WTC11 (cell line): Measurements from ENCODE around the gene SFTA2. TPM values are rescaled to one million over a fixed set of nuclear protein-coding genes. Genes with fewer than 3 reads are reported as not detected.
A peak's percentile ranks its signal among the peaks of the same experiment; 100 is the strongest.

Experiments
- ATAC-seq: fragments of 200-7000 bp; cut with Tn5 transposase; 2 replicates; pipeline ENCODE4 v1.10.0; 2021; ENCODE audit warnings: mild to moderate bottlenecking, moderate library complexity
- CTCF ChIA-PET: fragments of 300-600 bp; sonication (Branson Sonifier 250); formaldehyde crosslinking; loops from one replicate; lab custom pipeline; 2021; ENCODE audit warnings: antibody characterized with exemption; lab: Charles Lee
- POLR2A ChIA-PET: fragments of 350-600 bp; sonication (Branson Sonifier 250); formaldehyde crosslinking; loops from one replicate; lab custom pipeline; 2021; ENCODE audit warnings: antibody characterized with exemption; lab: Charles Lee
- DNase-seq: peaks from one replicate; pipeline ENCODE4 v3.0.0; 2021; ENCODE audit warnings: low spot score
- H3K27ac Mint-ChIP-seq: 2 replicates; pipeline ENCODE4 v1.8.0; 2021; ENCODE audit warnings: mixed read lengths
- H3K27me3 Mint-ChIP-seq: 2 replicates; pipeline ENCODE4 v1.8.0; 2021; ENCODE audit warnings: low read depth, mild to moderate bottlenecking, moderate library complexity, mixed read lengths
- H3K36me3 Mint-ChIP-seq: 2 replicates; pipeline ENCODE4 v1.8.0; 2021; ENCODE audit warnings: mixed read lengths
- H3K4me1 Mint-ChIP-seq: 2 replicates; pipeline ENCODE4 v1.8.0; 2022; ENCODE audit warnings: mixed read lengths
- H3K4me3 Mint-ChIP-seq: 2 replicates; pipeline ENCODE4 v1.8.0; 2021; ENCODE audit warnings: mild to moderate bottlenecking, moderate library complexity, mixed read lengths
- H3K9me3 Mint-ChIP-seq: 2 replicates; pipeline ENCODE4 v1.8.0; 2021; ENCODE audit warnings: mixed read lengths
- ARID4B ChIP-seq: sonication (generic); formaldehyde crosslinking; IDR thresholded peaks from 2 replicates; pipeline ENCODE4 v1.8.0; 2023; ENCODE audit warnings: missing genetic modification reagents, mild to moderate bottlenecking, borderline replicate concordance
- ATF1 ChIP-seq: sonication (generic); formaldehyde crosslinking; IDR thresholded peaks from 2 replicates; pipeline ENCODE4 v1.8.1; 2023; ENCODE audit warnings: mild to moderate bottlenecking, moderate library complexity, missing genetic modification reagents
- ATF3 ChIP-seq: sonication (generic); formaldehyde crosslinking; conservative IDR thresholded peaks from 2 replicates; pipeline ENCODE4 v1.8.1; 2022; ENCODE audit warnings: mild to moderate bottlenecking, missing genetic modification reagents
- CDX4 ChIP-seq: fragments of 250-450 bp; sonication (Bioruptor Pico); IDR thresholded peaks from 2 replicates; pipeline ENCODE4 v1.9.0; 2021; ENCODE audit warnings: moderate library complexity, mild to moderate bottlenecking, inconsistent platforms, borderline replicate concordance
- E2F5 ChIP-seq: sonication (generic); formaldehyde crosslinking; IDR thresholded peaks from 2 replicates; pipeline ENCODE4 v1.8.1; 2022; ENCODE audit warnings: mild to moderate bottlenecking, moderate library complexity, missing genetic modification reagents
- ELF4 ChIP-seq: sonication (generic); formaldehyde crosslinking; IDR thresholded peaks from 2 replicates; pipeline ENCODE4 v1.8.1; 2022; ENCODE audit warnings: low read depth, mild to moderate bottlenecking, moderate library complexity, missing genetic modification reagents
- ESRRA ChIP-seq: sonication (generic); formaldehyde crosslinking; IDR thresholded peaks from 2 replicates; pipeline ENCODE4 v1.8.1; 2022; ENCODE audit warnings: mild to moderate bottlenecking, missing genetic modification reagents, borderline replicate concordance
- GTF2I ChIP-seq: fragments of 250-450 bp; sonication (Bioruptor Pico); conservative IDR thresholded peaks from 2 replicates; pipeline ENCODE4 v1.4.0; 2021; ENCODE audit warnings: mild to moderate bottlenecking
- IRF2 ChIP-seq: sonication (generic); formaldehyde crosslinking; IDR thresholded peaks from 2 replicates; pipeline ENCODE4 v1.8.0; 2022; ENCODE audit warnings: low read depth, missing genetic modification reagents, borderline replicate concordance
- PRDM15 ChIP-seq: sonication (generic); formaldehyde crosslinking; IDR thresholded peaks from 2 replicates; pipeline ENCODE4 v1.8.0; 2022; ENCODE audit warnings: missing genetic modification reagents
- SOX15 ChIP-seq: fragments of 250-450 bp; sonication (Bioruptor Pico); IDR thresholded peaks from 2 replicates; pipeline ENCODE4 v1.9.0; 2021; ENCODE audit warnings: mild to moderate bottlenecking
- SP1 ChIP-seq: sonication (generic); formaldehyde crosslinking; conservative IDR thresholded peaks from 2 replicates; pipeline ENCODE4 v1.8.1; 2022; ENCODE audit warnings: missing genetic modification reagents
- ZSCAN18 ChIP-seq: fragments of 250-450 bp; sonication (Bioruptor Pico); IDR thresholded peaks from 2 replicates; pipeline ENCODE4 v2.1.2; 2022; ENCODE audit warnings: mild to moderate bottlenecking, moderate library complexity
- total RNA-seq: library from RNA; stranded (reverse); gene quantifications from 3 replicates; pipeline ENCODE4 v1.2.3, GENCODE V29; 2021

SFTA2 gene
- total RNA-seq, 1 experiment from 2014 or later: not detected

GRCh38 chr6:30891816-30892538 is 40.0 kb downstream of the SFTA2 start (continued):
- TF ChIP-seq ATF3: no peak
- no peak for TF ChIP-seq ZSCAN18 (CRISPR knock-in tag)

GRCh38 chr6:30891450-30891723 is 40.6 kb downstream of the SFTA2 start:
- Mint-ChIP-seq H3K27me3 (no peaks in the 10 kb centered on the region), H3K27ac (no peak overlapping the region)
- CTCF ChIA-PET: interaction anchor here (0.5 to 3.1 kb wide), 2 partner anchors 9 to 11 kb away, joined by 3 to 11 read pairs; no protein-coding TSS in a partner anchor

GRCh38 chr6:30890646-30891449 is 41.1 kb downstream of the SFTA2 start:
- no peak for ATAC-seq
- Mint-ChIP-seq H3K27me3 (no peaks in the 10 kb centered on the region), H3K36me3 (peaks cover 54% of the 10 kb centered on the region), H3K27ac (peak overlapping the region; percentile 71), H3K4me1 (peaks cover 37% of the 10 kb centered on the region), H3K9me3 (no peaks in the 10 kb centered on the region), H3K4me3 (no peak overlapping the region)
- no peak for DNase-seq
- POLR2A ChIA-PET: interaction anchor here (0.5 to 1.5 kb wide), 2 partner anchors 23 to 199 kb away, joined by 4 read pairs; partner anchors contain the start of gene VARS2
- CTCF ChIA-PET: interaction anchor here (1.6 to 2.9 kb wide), 3 partner anchors 22 to 197 kb away, joined by 4 to 20 read pairs (median 7); no protein-coding TSS in a partner anchor
- TF ChIP-seq GTF2I (CRISPR knock-in tag) (no peak), E2F5 (CRISPR knock-in tag) (no peak), ATF3 (no peak), ARID4B (CRISPR knock-in tag) (no peak), SOX15 (CRISPR knock-in tag) (no peak)

More at GRCh38 chr6:30891450-30891723, 40.6 kb downstream of the SFTA2 start:
- H3K36me3 Mint-ChIP-seq: peaks cover 57% of the 10 kb centered on the region
- no peak for ATAC-seq
- H3K4me3 Mint-ChIP-seq: no peak overlapping the region
- TF ChIP-seq ELF4 (CRISPR knock-in tag) (no peak), IRF2 (CRISPR knock-in tag) (no peak), PRDM15 (CRISPR knock-in tag) (no peak), SP1 (CRISPR knock-in tag) (no peak), CDX4 (CRISPR knock-in tag) (no peak), ATF1 (CRISPR knock-in tag) (no peak), ESRRA (CRISPR knock-in tag) (no peak)
- POLR2A ChIA-PET: interaction anchor here (1.5 kb wide), 1 partner anchor 23 kb away, joined by 4 read pairs; the partner anchor contains the start of gene VARS2
- peaks cover 32% of the 10 kb centered on the region for H3K4me1 Mint-ChIP-seq
- DNase-seq: no peak
- H3K9me3 Mint-ChIP-seq: no peaks in the 10 kb centered on the region
